HepG2 (cell line): ENCODE measurements around the gene KANSL1. TPM values are rescaled to one million over a fixed set of nuclear protein-coding genes. Genes with fewer than 3 reads are reported as not detected.
"Not testable (repeated sequence)": the region's sequence is repeated elsewhere in the genome, so short reads cannot be mapped to it uniquely, and the experiment has no call there.

Experiments
- ATAC-seq: fragments of 200-7000 bp; cut with Tn5 transposase; 3 replicates; pipeline ENCODE4 v1.9.1; 2020; ENCODE audit warnings: mild to moderate bottlenecking, moderate library complexity
- BruUV-seq: library from RNA; stranded (reverse); fragments of 400-500 nt; replicated peaks from 2 replicates; lab custom pipeline; 2021; lab: Mats Ljungman, UMichigan
- CTCF ChIA-PET: fragments of 300-600 bp; formaldehyde crosslinking; extraction: SDS; loops from one replicate; lab custom pipeline; 2021; ENCODE audit warnings: low total read pairs, inconsistent platforms, low intra/inter-chr PET ratio; lab: Yijun Ruan, JAX
- POLR2A ChIA-PET: fragments of 350-600 bp; sonication (Branson Sonifier 250); formaldehyde crosslinking; loops from one replicate; lab custom pipeline; 2020; ENCODE audit warnings: antibody characterized with exemption, inconsistent platforms; lab: Yijun Ruan, JAX
- DNase-seq: peaks from one replicate; pipeline ENCODE4 v3.0.0-alpha.2; 2015; ENCODE audit warnings: low spot score
- FAIRE-seq: peaks from 3 replicates; lab custom pipeline; 2011; peaks lifted over from hg19 to GRCh38; lab: Jason Lieb, UNC
- H2AFZ ChIP-seq: one replicate; pipeline ENCODE4 v1.6.1; 2011; ENCODE audit warnings: low read length, inconsistent platforms
- H3K27ac ChIP-seq: fragments of 300-600 bp; 3 replicates; pipeline ENCODE4 v1.8.0; 2011; ENCODE audit warnings: mixed run types, mild to moderate bottlenecking, mixed read lengths, low read length, inconsistent platforms; ENCODE audit not compliant: insufficient read depth; ENCODE audit errors: extremely low read length
- H3K27me3 ChIP-seq, 2 experiments: fragments of 200-600 bp in 1 of 2; 2 replicates in 1 of 2; 3 replicates in 1 of 2; pipeline versions ENCODE4 v1.6.0 to v1.8.0; 2011; ENCODE audit warnings: low read length in 2 of 2, mild to moderate bottlenecking in 2 of 2, moderate library complexity in 2 of 2, inconsistent platforms in 1 of 2; ENCODE audit not compliant: insufficient read depth in 2 of 2, control insufficient read depth in 1 of 2
- H3K36me3 ChIP-seq, 2 experiments: fragments of 200-600 bp in 1 of 2; replicated peaks in 1 of 2; 2 replicates in 1 of 2; 3 replicates in 1 of 2; pipeline versions ENCODE4 v1.5.1 to v1.8.0; 2011; ENCODE audit warnings: low read length in 2 of 2, inconsistent platforms in 1 of 2; ENCODE audit not compliant: insufficient read depth in 2 of 2, control insufficient read depth in 1 of 2
- H3K4me1 ChIP-seq: 2 replicates; pipeline ENCODE4 v1.5.1; 2012; ENCODE audit warnings: low read length, inconsistent platforms; ENCODE audit not compliant: insufficient read depth
- H3K4me2 ChIP-seq: 2 replicates; pipeline ENCODE4 v1.6.0; 2011; ENCODE audit warnings: low read depth, low read length, inconsistent platforms
- H3K4me3 ChIP-seq, 3 experiments: fragments of 200-600 bp in 1 of 3; sonication (generic), shearing (Covaris generic) in 1 of 3; replicated peaks in 1 of 3; 2 replicates each; pipeline ENCODE4 v1.5.1; 2011 to 2016; ENCODE audit warnings: low read length in 3 of 3, inconsistent platforms in 2 of 3, low read depth in 2 of 3, mild to moderate bottlenecking in 2 of 3, control low read depth in 1 of 3, mixed read lengths in 1 of 3; ENCODE audit not compliant: insufficient read depth in 1 of 3
- H3K79me2 ChIP-seq: one replicate; pipeline ENCODE4 v1.6.1; 2011; ENCODE audit warnings: low read length, inconsistent platforms; ENCODE audit not compliant: insufficient read depth
- H3K9ac ChIP-seq: 2 replicates; pipeline ENCODE4 v1.6.0; 2011; ENCODE audit warnings: mild to moderate bottlenecking, low read depth, low read length, inconsistent platforms; ENCODE audit not compliant: insufficient read depth
- H3K9me3 ChIP-seq: 2 replicates; pipeline ENCODE4 v1.5.1; 2012; ENCODE audit warnings: mild to moderate bottlenecking, low read length
- H4K20me1 ChIP-seq: 2 replicates; pipeline ENCODE4 v1.6.0; 2011; ENCODE audit warnings: inconsistent platforms, mild to moderate bottlenecking, low read length, moderate library complexity; ENCODE audit not compliant: insufficient read depth
- RBFOX2 ChIP-seq: fragments of 200-400 bp; formaldehyde crosslinking; IDR thresholded peaks from 2 replicates; pipeline ENCODE4 v1.6.1; 2017; ENCODE audit warnings: low read depth, mild to moderate bottlenecking, low read length
- ZFY ChIP-seq: sonication (generic); formaldehyde crosslinking; IDR thresholded peaks from 2 replicates; pipeline ENCODE4 v1.4.0; 2020; ENCODE audit warnings: missing genetic modification reagents
- ZNF574 ChIP-seq: sonication (generic); formaldehyde crosslinking; IDR thresholded peaks from 2 replicates; pipeline ENCODE4 v1.4.0; 2020; ENCODE audit warnings: missing genetic modification reagents
- ZNF652 ChIP-seq: IDR thresholded peaks from 2 replicates; pipeline ENCODE4 v1.6.1; 2016; ENCODE audit warnings: low read depth, borderline replicate concordance
- WGBS: methylation state at CpG from one replicate; pipeline ENCODE4 v1.1.6; 2017; ENCODE audit warnings: low lambda C conversion rate; 5-methylcytosine and 5-hydroxymethylcytosine counted together
- in situ Hi-C: cut with HindIII; loops from 2 replicates; pipeline ENCODE4 v1.10.0; 2017; ENCODE audit warnings: low pct_unique_long_range_greater_than_20kb; ENCODE audit not compliant: extremely low pct_ligation_motif_present
- intact Hi-C: fragments of 100-400 bp; cut with micrococcal nuclease; formaldehyde crosslinking; loops from one replicate; pipeline ENCODE4 v1.10.0; 2022; ENCODE audit not compliant: unreplicated experiment
- polyA plus RNA-seq, 8 experiments: library from polyadenylated mRNA; depleted of rRNA in 3 of 8; stranded (reverse) in 7 of 8; unstranded in 1 of 8; fragments of >200 nt; fragmentation: Illumina TruSeq in 4 of 8; extraction: Trizol in 4 of 8; gene quantifications; 2 replicates each; pipeline versions ENCODE4 v1.2.1 to v1.2.3, GENCODE V29; 2011 to 2016; ENCODE audit warnings: low read depth in 4 of 8, missing spikeins in 1 of 8, mixed read lengths in 1 of 8; ENCODE audit not compliant: insufficient read depth in 1 of 8
- total RNA-seq, 5 experiments: library from RNA; depleted of rRNA; stranded (reverse); fragments of >200 nt; fragmentation: Illumina TruSeq; extraction: Trizol; gene quantifications; 2 replicates each; pipeline ENCODE4 v1.2.3, GENCODE V29; 2016; ENCODE audit warnings: low read depth in 1 of 5

Gene KANSL1
- total and polyA plus RNA-seq, 2 of the 13 experiments (the other 11 are each of a cell fraction or from before 2014, with no cell fraction given), result 24.0 to 59.6 TPM

GRCh38 chr17:46224864-46225263 lies 31.6 kb upstream of the KANSL1 start:
- H3K27ac ChIP-seq, POLR2A ChIA-PET, H4K20me1 ChIP-seq, intact Hi-C loops, H3K9me3 ChIP-seq, H3K36me3 ChIP-seq, H3K27me3 ChIP-seq, FAIRE-seq, DNase-seq, in situ Hi-C loops, H3K4me1 ChIP-seq, H3K4me2 ChIP-seq, H3K79me2 ChIP-seq, H2AFZ ChIP-seq, BruUV-seq, CTCF ChIA-PET, H3K9ac ChIP-seq: not testable (repeated sequence)
- under 1% methylated on average over 18 of the region's 54 CpGs for WGBS
- peak overlapping the region; percentile 58 to 72 (median 64); a peak in 5 of 6 replicates for H3K4me3 ChIP-seq
- ATAC-seq, result peak; percentile 71
- 0 out of 2 replicates have a peak, but pooled peaks have one; percentile 32 for TF ChIP-seq RBFOX2
- 0 out of 2 replicates have a peak, but pooled peaks have one; percentile 5 for TF ChIP-seq ZNF574
- TF ChIP-seq ZFY (CRISPR knock-in tag), result peak; percentile 20; the same call in 1 of the 2 replicates

GRCh38 chr17:46223041-46223440 lies 29.8 kb upstream of the KANSL1 start:
- intact Hi-C loops, H3K4me1 ChIP-seq, H2AFZ ChIP-seq, ATAC-seq, in situ Hi-C loops, CTCF ChIA-PET, H3K79me2 ChIP-seq, H3K27me3 ChIP-seq, DNase-seq, H3K4me2 ChIP-seq, POLR2A ChIA-PET, H3K27ac ChIP-seq, H4K20me1 ChIP-seq, H3K9ac ChIP-seq, FAIRE-seq, H3K4me3 ChIP-seq, H3K9me3 ChIP-seq: not testable (repeated sequence)
- peak; percentile 42; the same call in 1 of the 2 replicates for TF ChIP-seq ZNF652 (CRISPR knock-in tag)
- H3K36me3 ChIP-seq, result peaks cover 0 to 11% of the 10 kb centered on the region in 2 experiments; a peak in 2 of 5 replicates
- 88% methylated on average over 2 of the region's 2 CpGs for WGBS
- BruUV-seq, result TSS peak; percentile 61
